HG03095 (cell line): ENCODE measurements around the gene HOXC10.

Source experiments
- ATAC-seq: cut with Tn5 transposase; IDR thresholded peaks from one replicate; pipeline ENCODE4 v1.9.1; 2021; ENCODE audit warnings: moderate library complexity; ENCODE audit not compliant: unreplicated experiment

Gene HOXC10

GRCh38 chr12:54002278-54002914 lies 17.4 kb downstream of the HOXC10 start:
- no peak for ATAC-seq

GRCh38 chr12:54002915-54003389 lies 18.0 kb downstream of the HOXC10 start:
- ATAC-seq = no peak

GRCh38 chr12:54003625-54004024 lies 18.7 kb downstream of the HOXC10 start:
- no peak for ATAC-seq

- no peak for ATAC-seq
These were observed 19.3 kb downstream of the HOXC10 start for GRCh38 chr12:54004063-54004840.

- no peak for ATAC-seq
These were observed 20.0 kb downstream of the HOXC10 start for GRCh38 chr12:54004841-54005530.

GRCh38 chr12:54005531-54005852 lies 20.5 kb downstream of the HOXC10 start:
- no peak for ATAC-seq

- peak; percentile 69 for ATAC-seq
These were observed 21.1 kb downstream of the HOXC10 start for GRCh38 chr12:54005853-54006558.

- no peak for ATAC-seq
These were observed 21.7 kb downstream of the HOXC10 start for GRCh38 chr12:54006559-54007220.

GRCh38 chr12:54007538-54008259 lies 22.8 kb downstream of the HOXC10 start:
- no peak for ATAC-seq

- no peak for ATAC-seq
These were observed 23.3 kb downstream of the HOXC10 start for GRCh38 chr12:54008260-54008552.

GRCh38 chr12:54009171-54010052 lies 24.5 kb downstream of the HOXC10 start:
- no peak for ATAC-seq

GRCh38 chr12:54010053-54010971 lies 25.4 kb downstream of the HOXC10 start:
- no peak for ATAC-seq

GRCh38 chr12:54010972-54011664 lies 26.2 kb downstream of the HOXC10 start:
- no peak for ATAC-seq

GRCh38 chr12:54011665-54012532 lies 27.0 kb downstream of the HOXC10 start:
- no peak for ATAC-seq

GRCh38 chr12:54012631-54013409 lies 27.9 kb downstream of the HOXC10 start:
- no peak for ATAC-seq
